COLO829 (cell line): Measurements from ENCODE around the gene RMND5B.
"Not testable (repeated sequence)": the region's sequence is repeated elsewhere in the genome, so short reads cannot be mapped to it uniquely, and the experiment has no call there.

Source experiments
- DNase-seq: peaks from one replicate; pipeline ENCODE4 v3.0.0; 2012; ENCODE audit warnings: low spot score

Gene RMND5B

DNA sequence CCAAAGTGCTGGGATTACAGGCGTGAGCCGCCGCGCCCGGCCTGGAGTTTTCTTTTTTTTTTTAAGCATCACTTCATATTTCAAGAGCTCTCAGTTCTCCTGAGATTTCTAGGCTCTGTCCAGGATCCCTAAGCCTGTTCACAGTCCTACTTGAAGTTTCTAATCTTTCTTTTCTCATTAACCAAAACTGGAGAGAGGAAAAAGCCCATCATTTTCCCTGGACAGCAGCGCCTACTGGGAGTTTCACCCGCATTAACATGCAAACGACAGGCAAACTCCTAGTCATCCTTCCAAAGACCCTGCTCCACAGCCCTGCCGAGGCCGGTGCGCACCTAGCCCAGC, 609 bp upstream of the RMND5B start:
- not testable (repeated sequence) for DNase-seq

GRCh38 chr5:178131446-178131996, 707 bp downstream of the RMND5B start:
- DNase-seq: no peak

DNA sequence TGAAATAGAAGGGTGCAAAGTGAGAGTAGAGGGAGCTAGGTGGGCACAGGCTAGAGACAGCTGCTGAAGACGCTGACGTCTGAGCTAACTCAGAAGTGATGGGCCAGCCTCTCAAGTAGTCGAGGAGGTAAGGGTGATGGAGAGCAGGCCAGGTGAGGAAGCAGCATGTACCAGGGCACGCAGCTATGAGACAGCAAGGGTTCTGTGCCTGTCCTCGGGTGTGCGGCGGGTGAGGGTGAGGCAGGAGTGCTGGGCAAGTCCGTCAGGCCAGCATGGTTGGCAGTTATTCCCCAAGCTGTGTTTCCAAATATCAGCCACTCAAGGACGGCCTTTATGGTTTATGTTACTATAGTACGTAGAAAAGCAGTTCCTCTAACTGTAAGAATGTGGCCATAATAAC, 6.2 kb downstream of the RMND5B start:
- no peak for DNase-seq

DNA sequence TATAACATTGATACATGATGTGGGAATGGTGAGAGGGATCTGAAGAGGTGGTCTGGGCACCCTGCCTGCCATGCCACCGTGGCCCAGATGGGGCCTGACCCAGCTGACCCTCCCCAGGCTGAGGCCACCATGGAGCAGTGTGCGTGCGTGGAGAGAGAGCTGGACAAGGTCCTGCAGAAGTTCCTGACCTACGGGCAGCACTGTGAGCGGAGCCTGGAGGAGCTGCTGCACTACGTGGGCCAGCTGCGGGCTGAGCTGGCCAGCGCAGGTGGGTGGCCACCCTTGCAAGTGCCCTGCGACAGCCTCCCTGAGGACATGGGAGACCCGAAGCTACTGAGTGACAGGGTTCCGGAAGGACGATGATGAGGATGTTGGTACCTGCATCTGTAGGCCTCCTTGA, 7.2 kb downstream of the RMND5B start:
- no peak for DNase-seq

- DNase-seq: no peak
These were observed 10.7 kb downstream of the RMND5B start for GRCh38 chr5:178141550-178141949.

DNA sequence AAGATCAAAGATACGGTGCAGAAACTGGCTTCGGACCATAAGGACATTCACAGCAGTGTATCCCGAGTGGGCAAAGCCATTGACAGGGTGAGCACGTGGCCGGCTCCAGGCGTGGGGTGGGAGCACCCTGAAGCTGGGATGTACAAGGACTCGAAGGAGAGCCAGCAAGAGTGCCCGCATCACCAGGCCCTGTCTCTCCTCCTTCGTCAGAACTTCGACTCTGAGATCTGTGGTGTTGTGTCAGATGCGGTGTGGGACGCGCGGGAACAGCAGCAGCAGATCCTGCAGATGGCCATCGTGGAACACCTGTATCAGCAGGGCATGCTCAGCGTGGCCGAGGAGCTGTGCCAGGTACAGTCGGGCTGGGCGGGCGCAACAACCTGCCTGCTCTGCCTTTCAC, 11.8 kb downstream of the RMND5B start:
- no peak for DNase-seq

- DNase-seq: no peak
These were observed 12.4 kb downstream of the RMND5B start for GRCh38 chr5:178143246-178143645.

GRCh38 chr5:178143901-178144300, 13.1 kb downstream of the RMND5B start:
- no peak for DNase-seq

DNA sequence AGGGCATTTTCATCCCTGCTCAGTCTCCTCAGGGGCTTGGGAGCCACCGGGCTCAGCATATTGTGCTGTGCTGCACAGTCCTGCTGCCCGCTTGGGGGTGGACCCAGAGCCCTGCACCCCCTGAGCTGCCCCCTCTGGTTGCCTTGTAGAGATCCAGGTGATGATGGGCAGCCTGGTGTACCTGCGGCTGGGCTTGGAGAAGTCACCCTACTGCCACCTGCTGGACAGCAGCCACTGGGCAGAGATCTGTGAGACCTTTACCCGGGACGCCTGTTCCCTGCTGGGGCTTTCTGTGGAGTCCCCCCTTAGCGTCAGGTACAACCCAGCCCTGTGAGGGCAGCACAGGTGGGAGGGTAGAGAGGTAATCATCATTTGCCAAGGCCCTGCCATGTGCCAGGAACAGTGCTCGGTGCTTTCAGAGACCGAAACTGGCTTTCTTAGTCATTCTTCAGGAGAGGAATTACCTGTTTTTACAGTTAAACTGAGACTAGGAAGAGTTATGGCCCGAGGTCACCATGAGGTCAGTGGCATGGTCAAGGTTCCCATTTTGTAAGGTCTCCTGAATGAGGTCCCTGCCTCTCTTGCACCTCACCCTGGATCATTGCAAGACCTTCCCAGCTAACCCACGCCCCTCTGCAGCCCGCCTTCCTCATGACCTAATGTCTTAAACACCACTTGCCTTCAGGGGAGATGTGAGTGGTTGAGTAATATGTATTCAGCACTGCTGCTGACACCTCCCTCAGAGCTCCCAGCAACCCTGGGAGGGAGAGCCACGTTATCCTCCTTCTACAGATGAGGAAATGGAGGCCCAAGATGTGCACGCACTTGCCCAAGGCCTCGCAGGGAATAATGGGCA, 15.4 kb downstream of the RMND5B start:
- DNase-seq: no peak

DNA sequence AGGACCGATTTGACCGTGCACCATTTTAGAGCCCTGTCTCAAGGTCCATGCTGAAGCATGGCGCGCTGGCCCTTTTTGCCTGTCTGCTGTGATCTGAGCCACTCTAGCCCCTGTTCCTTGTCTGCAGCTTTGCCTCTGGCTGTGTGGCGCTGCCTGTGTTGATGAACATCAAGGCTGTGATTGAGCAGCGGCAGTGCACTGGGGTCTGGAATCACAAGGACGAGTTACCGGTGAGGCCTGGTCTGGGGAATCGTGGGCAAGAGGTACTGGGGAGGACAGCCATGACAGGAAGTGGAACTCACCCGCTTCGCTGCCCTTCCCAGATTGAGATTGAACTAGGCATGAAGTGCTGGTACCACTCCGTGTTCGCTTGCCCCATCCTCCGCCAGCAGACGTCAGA, 16.6 kb downstream of the RMND5B start:
- no peak for DNase-seq

DNA sequence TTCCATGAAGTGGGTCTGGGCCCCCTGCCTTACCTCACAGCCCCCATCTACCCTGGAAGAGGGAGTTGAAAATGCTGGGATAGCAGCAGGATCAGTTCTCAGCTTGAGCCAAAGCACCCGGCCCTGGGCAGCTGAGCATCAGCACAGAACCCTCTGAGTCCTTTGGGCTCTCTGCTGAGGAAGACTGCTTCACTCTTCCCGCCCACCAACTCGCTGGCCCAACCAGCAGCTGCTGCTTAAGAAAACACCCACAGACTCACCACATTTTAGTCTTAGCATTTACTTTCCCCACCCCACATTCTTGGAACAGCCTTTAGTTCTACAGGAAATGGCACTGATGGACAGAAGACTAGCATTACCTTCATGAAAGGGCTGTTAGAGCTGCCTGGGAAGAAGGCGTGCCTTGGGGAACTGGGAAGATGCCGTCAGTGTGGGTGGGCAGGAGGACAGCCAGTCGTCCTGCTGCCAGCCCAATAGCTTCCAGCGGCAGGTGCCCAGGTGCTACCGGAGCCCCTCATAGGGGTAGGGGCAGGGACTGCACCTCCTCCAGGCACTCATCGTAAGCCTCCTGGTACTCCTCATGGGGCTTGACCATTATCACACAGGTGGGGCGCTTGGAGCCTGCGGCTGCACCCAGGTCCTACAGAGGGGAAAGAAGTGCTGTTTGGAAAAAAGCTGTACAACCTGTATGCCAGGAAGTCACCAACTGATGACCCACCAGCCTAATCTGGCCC, 18.6 kb downstream of the RMND5B start:
- no peak for DNase-seq

DNA sequence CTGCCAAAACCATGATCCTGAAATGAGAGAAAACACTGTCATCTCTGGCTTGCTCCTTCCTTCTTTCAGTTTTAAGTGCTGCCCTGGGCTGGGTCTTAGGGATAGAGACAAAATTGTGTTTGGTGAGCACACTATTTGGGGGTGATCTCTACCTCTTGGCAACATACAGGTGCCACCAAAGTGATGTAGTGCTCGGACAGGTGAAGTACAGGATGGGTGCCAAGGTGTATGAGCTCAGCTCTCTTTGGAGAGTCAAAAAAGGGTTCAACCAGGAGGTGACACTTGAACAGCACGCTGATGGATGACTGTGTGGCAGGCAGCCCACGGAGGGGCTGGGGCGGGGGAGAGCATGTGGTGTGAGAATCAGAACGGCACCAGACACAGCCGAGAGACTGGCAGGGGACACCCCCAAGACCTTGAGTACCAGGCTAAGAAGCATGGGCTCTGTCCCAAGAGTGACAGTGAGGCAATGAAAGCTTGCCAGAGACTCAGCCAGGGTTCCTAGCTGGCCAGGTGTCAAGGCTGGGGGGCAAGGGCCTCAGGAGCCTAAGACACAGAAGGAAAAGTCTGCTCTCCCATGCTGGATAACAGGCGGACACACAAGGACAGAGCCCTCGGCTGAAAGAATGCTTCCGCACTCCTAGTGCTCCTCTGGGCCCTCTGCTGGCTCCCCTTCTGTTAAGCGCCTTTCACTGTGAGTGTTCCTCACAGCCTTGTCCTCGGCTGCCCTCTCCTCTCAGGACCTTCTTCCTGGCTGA, 20.3 kb downstream of the RMND5B start:
- DNase-seq: no peak

- no peak for DNase-seq
These were observed 22.0 kb downstream of the RMND5B start for GRCh38 chr5:178152491-178153444.

GRCh38 chr5:178153530-178154340, 22.9 kb downstream of the RMND5B start, which contains the start of gene NHP2:
Gene NHP2 (minus strand): TSS chr5:178153885. CDS start chr5:178153817, 68 bp downstream.
- DNase-seq: peak; percentile 94

DNA sequence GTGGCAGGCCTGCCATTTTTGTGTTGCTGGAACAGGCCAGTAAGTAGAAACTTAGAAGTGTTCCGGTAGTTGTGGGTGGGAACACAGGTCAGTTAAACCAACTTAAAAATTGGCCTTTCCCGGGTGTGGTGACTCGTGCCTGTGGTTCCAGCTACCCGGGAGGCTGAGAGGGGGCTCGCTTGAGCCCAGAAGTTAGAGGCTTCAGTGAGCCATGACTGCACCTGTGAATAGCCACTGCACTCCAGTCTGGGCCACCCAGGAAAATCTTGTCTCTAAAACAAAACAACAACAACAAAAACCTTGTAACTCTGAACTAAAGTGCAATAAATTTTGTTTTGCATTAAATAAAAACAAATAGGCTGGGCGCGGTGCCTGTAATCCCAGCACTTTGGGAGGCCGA, 24.3 kb downstream of the RMND5B start:
- DNase-seq: no peak

DNA sequence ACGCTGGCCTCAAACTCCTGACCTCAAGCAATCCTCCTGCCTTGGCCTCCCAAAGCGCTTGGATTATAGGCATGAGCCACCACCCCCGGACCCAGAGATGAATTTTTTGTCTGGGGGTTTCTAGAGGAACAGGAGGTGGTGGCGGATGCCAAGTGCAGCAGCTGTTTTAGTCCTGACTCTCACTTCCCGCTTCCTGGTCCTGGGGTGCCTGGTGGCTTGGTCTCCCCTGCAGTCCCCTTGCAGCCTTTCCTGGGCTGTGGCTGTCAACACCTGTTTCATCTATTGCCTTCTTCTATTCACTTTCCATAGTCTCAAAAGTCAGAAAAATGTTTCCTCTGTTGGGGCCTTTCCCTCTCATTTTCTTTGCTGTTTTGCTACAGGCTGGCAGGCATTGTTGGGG, 29.4 kb downstream of the RMND5B start:
- DNase-seq: no peak

DNA sequence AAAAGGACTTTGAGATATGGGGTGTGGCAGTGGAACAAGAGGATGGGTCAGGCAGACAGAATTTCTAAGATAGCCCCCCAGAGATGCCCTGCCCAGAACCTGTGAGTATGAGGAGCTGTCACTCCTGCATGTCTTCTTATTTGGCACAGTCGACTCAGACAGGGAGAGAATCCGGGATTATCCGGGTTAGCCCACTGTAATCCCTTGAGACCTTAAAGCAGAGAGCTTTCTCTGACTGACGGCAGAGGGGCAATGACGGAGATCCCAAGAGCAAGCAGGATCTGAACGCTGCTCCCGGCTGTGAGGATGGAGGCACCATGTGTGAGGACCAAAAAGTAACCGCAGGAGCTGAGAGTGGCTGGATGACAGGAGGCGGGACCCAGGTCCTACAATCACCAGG, 31.7 kb downstream of the RMND5B start:
- no peak for DNase-seq

DNA sequence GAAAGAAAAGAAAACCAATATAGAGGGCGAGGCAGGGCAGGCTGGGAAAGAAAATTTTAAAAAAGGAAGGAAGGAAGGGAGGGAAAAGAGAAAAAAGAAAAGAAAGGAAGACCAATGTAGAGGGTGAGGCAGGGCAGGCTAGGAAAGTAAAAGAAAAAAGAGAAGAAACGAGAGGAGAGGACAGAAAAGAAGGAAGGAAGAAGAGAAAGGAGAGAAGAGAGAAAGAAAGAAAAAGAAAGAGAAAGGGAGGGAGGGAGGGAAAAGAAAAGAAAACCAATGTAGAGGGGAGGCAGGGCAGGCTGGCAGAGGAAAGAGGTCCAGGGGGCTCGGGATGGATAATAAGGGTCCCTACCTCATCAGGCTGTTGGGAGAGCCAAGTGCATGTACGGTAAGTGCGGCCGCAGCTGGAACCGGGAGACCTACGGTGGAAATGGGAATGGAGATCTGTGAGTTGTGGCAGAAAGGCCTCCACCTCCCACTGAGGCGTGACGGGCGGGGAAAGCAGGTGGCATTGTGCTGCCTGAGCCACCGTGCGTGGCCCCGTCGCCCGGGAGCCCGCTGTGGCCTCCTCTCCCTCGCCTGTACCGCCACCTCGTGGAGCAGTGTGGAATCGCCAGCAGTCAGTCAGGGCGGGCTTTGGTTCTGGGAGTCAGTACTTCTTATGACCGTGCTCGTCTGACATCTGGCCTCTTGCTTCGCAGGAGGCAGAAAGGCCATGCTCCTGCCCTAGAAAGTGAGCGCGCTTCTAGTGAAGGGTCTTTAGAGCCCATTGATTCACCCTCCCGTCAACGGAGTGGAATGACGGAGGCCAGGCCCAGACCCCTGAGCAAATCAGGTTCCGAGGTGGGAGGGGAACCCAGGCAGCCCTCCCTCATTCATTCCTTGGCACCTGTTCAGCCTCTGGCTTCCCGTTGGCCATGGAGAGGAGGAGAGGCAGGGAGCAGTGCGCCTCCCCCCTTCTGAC, 33.2 kb downstream of the RMND5B start:
- peak; percentile 62 for DNase-seq

DNA sequence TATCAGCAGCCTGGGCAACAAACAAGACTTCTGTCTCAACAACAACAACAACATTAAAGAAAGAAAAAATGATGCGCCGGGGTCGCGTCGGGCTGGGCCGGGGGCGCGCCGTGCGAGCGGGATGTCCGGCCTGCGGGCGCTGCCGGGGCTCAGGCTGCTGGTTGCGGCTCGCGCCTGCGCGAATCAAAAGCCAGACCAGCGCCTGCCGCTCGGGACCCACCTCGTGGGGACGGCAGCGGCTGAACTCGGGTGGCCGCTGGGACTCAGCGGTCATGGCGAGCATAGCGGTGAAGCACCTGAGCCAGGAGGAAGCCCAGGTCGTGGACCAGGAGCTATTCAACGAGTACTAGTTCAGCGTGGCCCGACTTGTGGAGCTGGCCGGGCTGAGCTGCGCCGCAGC, 34.8 kb downstream of the RMND5B start:
- DNase-seq: no peak
